ENCODE measurements around the gene ZFAND6.

DNA sequence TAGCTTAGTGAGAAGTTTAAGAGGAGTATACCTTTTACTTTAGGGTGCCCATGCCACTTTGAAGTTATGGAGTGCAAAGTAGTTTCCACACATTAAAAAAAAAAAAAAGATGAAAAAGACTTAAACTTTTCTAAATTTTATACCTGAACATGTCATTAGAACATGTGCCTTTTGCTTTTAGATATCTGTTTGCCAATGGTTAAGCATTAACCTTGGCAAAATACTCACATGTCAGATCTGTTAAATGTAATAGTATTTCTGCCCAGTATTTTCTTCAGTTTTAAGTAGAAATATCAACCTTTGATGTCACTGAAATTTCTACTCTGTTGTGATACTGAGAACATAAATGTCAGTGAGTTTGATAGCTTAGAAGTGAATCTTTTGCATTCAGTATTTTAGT is 12.2 kb downstream of the ZFAND6 start:
- TF ChIP-seq, protein P1, sequence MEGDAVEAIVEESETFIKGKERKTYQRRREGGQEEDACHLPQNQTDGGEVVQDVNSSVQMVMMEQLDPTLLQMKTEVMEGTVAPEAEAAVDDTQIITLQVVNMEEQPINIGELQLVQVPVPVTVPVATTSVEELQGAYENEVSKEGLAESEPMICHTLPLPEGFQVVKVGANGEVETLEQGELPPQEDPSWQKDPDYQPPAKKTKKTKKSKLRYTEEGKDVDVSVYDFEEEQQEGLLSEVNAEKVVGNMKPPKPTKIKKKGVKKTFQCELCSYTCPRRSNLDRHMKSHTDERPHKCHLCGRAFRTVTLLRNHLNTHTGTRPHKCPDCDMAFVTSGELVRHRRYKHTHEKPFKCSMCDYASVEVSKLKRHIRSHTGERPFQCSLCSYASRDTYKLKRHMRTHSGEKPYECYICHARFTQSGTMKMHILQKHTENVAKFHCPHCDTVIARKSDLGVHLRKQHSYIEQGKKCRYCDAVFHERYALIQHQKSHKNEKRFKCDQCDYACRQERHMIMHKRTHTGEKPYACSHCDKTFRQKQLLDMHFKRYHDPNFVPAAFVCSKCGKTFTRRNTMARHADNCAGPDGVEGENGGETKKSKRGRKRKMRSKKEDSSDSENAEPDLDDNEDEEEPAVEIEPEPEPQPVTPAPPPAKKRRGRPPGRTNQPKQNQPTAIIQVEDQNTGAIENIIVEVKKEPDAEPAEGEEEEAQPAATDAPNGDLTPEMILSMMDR (IDR thresholded peaks at IDR 0.05; ENCODE audit: poor library complexity), result no peak
- TF ChIP-seq EZH2 (IDR thresholded peaks at IDR 0.05; ENCODE audit: borderline replicate concordance), result no peak
